Common myeloid progenitor, CD34-positive (primary cell): ENCODE measurements around the gene BPTF.
"Not testable (repeated sequence)": the region's sequence is repeated elsewhere in the genome, so short reads cannot be mapped to it uniquely, and the experiment has no call there.

Experiments
- CTCF ChIA-PET: fragments of 350-600 bp; sonication (Branson Sonifier 250); formaldehyde crosslinking; loops from one replicate; lab custom pipeline; 2021; ENCODE audit warnings: antibody characterized with exemption; lab: Charles Lee
- POLR2A ChIA-PET: fragments of 350-600 bp; sonication (Branson Sonifier 250); formaldehyde crosslinking; loops from one replicate; lab custom pipeline; 2021; ENCODE audit warnings: antibody characterized with exemption; lab: Charles Lee
- DNase-seq, 3 donors: peaks; one replicate each; pipeline versions ENCODE4 v3.0.0 to v3.0.0-alpha.2; 2013
- H3K27ac ChIP-seq, 2 experiments: 1 replicate in 1 of 2; 2 replicates in 1 of 2; pipeline ENCODE4 v1.7.0; 2013; ENCODE audit warnings: inconsistent platforms in 2 of 2, low read length in 2 of 2, mild to moderate bottlenecking in 2 of 2, low read depth in 1 of 2, moderate library complexity in 1 of 2; ENCODE audit not compliant: severe bottlenecking in 2 of 2, insufficient read depth in 1 of 2, poor library complexity in 1 of 2
- H3K27me3 ChIP-seq, 5 experiments: replicated peaks in 2 of 5; 1 replicate in 3 of 5; 2 replicates in 2 of 5; pipeline versions ENCODE4 v1.6.1 to v1.7.0; 2013; ENCODE audit warnings: low read length in 4 of 5, mild to moderate bottlenecking in 2 of 5, moderate library complexity in 2 of 5, inconsistent platforms in 1 of 5; ENCODE audit not compliant: insufficient read depth in 5 of 5, control insufficient read depth in 4 of 5
- H3K36me3 ChIP-seq, 4 experiments: 1 replicate in 2 of 4; 2 replicates in 2 of 4; pipeline versions ENCODE4 v1.6.1 to v1.7.0; 2013; ENCODE audit warnings: low read length in 3 of 4, control low read depth in 1 of 4, mild to moderate bottlenecking in 1 of 4; ENCODE audit not compliant: control insufficient read depth in 4 of 4, insufficient read depth in 4 of 4
- H3K4me1 ChIP-seq, 4 experiments: 1 replicate in 3 of 4; 2 replicates in 1 of 4; pipeline versions ENCODE4 v1.6.1 to v1.7.1; 2013; ENCODE audit warnings: low read length in 3 of 4, mild to moderate bottlenecking in 3 of 4, control low read depth in 1 of 4, inconsistent platforms in 1 of 4, moderate library complexity in 1 of 4; ENCODE audit not compliant: control insufficient read depth in 4 of 4, insufficient read depth in 4 of 4; ENCODE audit errors: control extremely low read depth in 1 of 4
- H3K4me3 ChIP-seq, 7 experiments: 1 replicate in 4 of 7; 2 replicates in 3 of 7; pipeline versions ENCODE4 v1.5.1 to v1.7.0; 2013; ENCODE audit warnings: mild to moderate bottlenecking in 7 of 7, low read length in 6 of 7, moderate library complexity in 6 of 7, inconsistent platforms in 2 of 7, low read depth in 2 of 7, control low read depth in 1 of 7; ENCODE audit not compliant: insufficient read depth in 4 of 7, control insufficient read depth in 1 of 7; ENCODE audit errors: extremely low read depth in 1 of 7
- H3K9me3 ChIP-seq, 5 experiments: 1 replicate in 4 of 5; 2 replicates in 1 of 5; pipeline versions ENCODE4 v1.6.1 to v1.7.1; 2013; ENCODE audit warnings: low read length in 4 of 5, mild to moderate bottlenecking in 2 of 5, inconsistent platforms in 1 of 5, low read depth in 1 of 5, moderate library complexity in 1 of 5; ENCODE audit not compliant: control insufficient read depth in 4 of 5, insufficient read depth in 2 of 5; ENCODE audit errors: control extremely low read depth in 1 of 5
- WGBS: methylation state at CpG from one replicate; pipeline ENCODE4 v1.1.5; 2013; ENCODE audit not compliant: insufficient coverage; 5-methylcytosine and 5-hydroxymethylcytosine counted together

BPTF gene

DNA sequence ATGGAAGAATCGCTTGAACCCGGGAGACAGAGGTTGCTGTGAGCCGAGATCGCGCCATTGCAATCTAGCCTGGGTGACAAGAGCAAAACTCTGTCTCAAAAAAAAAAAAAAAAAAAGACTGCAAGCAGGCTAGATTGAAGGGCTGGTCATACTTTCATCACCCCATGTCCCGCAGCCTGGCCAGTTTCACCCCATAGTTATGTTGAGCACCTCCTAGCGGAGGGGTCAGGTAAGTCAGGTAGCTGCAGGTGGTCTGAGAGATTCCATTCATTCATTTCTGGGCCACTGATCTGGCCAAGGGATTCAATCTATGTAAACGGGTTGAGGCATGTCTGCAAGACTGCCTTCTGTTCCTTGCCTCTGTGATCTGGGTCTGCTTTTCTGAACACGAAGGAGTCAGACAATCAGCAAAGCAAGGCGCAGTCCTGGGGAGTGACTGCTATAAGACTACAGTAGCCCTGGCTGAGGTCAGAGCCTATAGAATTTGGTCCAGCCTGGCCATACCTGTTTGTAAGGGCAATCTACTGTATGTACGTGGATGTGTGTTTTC is 23.6 kb upstream of the BPTF start:
- no peaks in the 10 kb centered on the region for H3K9me3 ChIP-seq
- no peaks in the 10 kb centered on the region for H3K36me3 ChIP-seq
- H3K4me3 ChIP-seq, result no peak overlapping the region
- H3K27me3 ChIP-seq, result no peaks in the 10 kb centered on the region
- ChIA-PET POLR2A (interaction anchor here (1.3 kb wide), 1 partner anchor 23 kb away, joined by 3 read pairs; the partner anchor contains the start of gene BPTF), CTCF (interaction anchor here (0.5 to 3.3 kb wide), 5 partner anchors 9 to 41 kb away, joined by 3 to 14 read pairs (median 5); no protein-coding TSS in a partner anchor)
- DNase-seq, result no peak
- 98% methylated on average over 6 of the region's 11 CpGs for WGBS
- H3K4me1 ChIP-seq, result peaks cover 0 to 16% (median 2%) of the 10 kb centered on the region in 4 experiments
- H3K27ac ChIP-seq, result no peak overlapping the region

DNA sequence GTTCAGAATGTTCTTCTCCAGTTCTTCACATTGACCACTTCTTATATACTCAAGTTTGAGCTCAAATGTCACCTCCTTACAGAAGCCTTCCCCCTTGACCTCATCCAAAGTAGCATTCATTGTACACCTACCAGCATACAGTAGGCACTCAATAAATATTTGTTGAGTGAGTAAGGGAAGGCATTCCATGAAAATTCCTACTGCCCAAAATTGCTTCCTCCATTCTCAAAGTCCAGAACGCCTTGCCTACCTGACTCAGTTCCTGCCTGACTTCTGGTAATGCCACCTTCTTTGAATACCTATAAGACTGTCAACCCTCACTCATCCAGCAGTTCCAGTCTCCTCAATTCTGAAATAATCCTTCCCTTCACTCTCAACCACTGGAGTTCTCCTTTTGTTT is 14.8 kb upstream of the BPTF start:
- H3K36me3 ChIP-seq, result no peaks in the 10 kb centered on the region

GRCh38 chr17:67812380-67812779 is 12.9 kb upstream of the BPTF start:
- H3K9me3 ChIP-seq, H3K27me3 ChIP-seq, H3K4me1 ChIP-seq, H3K4me3 ChIP-seq, H3K36me3 ChIP-seq, DNase-seq, H3K27ac ChIP-seq, POLR2A ChIA-PET: not testable (repeated sequence)
- CTCF ChIA-PET, result interaction anchor here (0.6 to 3.4 kb wide), 2 partner anchors 10 to 1389 kb away, joined by 4 to 14 read pairs; no protein-coding TSS in a partner anchor
- 81% methylated on average over 4 of the region's 6 CpGs for WGBS

More for the DNA sequence above, 14.8 kb upstream of the BPTF start:
- DNase-seq, result no peak
- POLR2A ChIA-PET, result no interaction called here
- no peak overlapping the region for H3K4me3 ChIP-seq
- H3K4me1 ChIP-seq, result no peaks in the 10 kb centered on the region
- WGBS, result 83% methylated on average over 1 of the region's 1 CpG
- CTCF ChIA-PET, result interaction anchor here (0.9 to 2.0 kb wide), 2 partner anchors 9 to 15 kb away, joined by 3 to 10 read pairs; no protein-coding TSS in a partner anchor
- no peaks in the 10 kb centered on the region for H3K9me3 ChIP-seq
- H3K27ac ChIP-seq, result no peak overlapping the region
- H3K27me3 ChIP-seq, result no peaks in the 10 kb centered on the region

- H3K27me3 ChIP-seq, result peaks cover 0 to 2% (median 0%) of the 10 kb centered on the region in 5 experiments
- no peak overlapping the region for H3K27ac ChIP-seq
- ChIA-PET CTCF (interaction anchor here (1.5 to 3.4 kb wide), 2 partner anchors 11 to 14 kb away, joined by 4 to 14 read pairs; no protein-coding TSS in a partner anchor), POLR2A (no interaction called here)
- no peaks in the 10 kb centered on the region for H3K9me3 ChIP-seq
- 98% methylated on average over 5 of the region's 5 CpGs for WGBS
- no peak overlapping the region for H3K4me3 ChIP-seq
- DNase-seq, result no peak
- H3K4me1 ChIP-seq, result no peaks in the 10 kb centered on the region
- H3K36me3 ChIP-seq, result no peaks in the 10 kb centered on the region
These were observed 11.5 kb upstream of the BPTF start for GRCh38 chr17:67813803-67814180.

DNA sequence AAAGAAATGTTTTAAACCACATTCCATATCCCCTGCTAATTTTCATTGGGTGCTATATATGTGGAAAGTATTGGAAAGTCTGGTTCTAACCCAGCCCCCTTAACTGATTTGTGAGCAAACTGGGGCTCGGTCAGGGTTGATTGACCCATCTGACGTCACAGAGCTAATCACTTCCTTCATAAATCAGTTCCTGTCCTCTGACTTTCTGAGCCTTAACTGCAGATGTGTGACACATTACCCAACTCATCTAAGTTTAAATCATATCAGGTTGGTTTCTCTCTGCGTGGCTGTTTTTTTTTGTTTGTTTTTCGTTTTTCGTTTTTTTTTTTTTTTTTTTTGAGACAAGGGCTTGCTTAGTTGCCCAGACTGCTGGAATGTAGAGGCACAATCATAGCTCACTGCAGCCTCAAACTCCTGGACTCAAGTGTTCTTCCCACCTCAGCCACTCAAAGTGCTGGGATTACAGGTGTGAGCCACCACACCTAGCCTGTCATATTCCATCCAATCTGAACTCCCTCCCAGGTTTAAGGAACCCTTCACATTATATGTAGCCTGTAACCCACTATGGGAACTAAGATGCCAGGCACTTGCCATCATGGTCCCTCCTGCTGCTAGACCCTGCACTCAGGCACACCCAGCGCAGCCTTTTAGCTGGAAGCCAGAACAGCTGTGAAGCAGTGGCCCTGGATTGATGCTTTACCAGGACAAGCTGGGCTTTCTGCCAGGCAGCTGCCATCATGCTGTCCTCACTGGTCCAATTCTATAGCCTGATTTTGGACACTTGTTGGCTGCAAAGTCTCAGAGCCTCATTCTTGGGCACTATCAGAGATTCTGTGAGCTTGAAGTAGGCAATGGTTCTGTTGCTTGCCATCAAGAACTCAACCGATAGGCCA is 6.9 kb upstream of the BPTF start:
- ChIA-PET POLR2A (no interaction called here), CTCF (interaction anchor here (1.5 kb wide), 1 partner anchor 19 kb away, joined by 4 read pairs; no protein-coding TSS in a partner anchor)
- Histone ChIP-seq H3K4me1 (no peaks in the 10 kb centered on the region), H3K36me3 (no peaks in the 10 kb centered on the region), H3K9me3 (no peaks in the 10 kb centered on the region), H3K27me3 (peaks cover 0 to 2% (median 0%) of the 10 kb centered on the region in 5 experiments), H3K27ac (no peak overlapping the region), H3K4me3 (no peak overlapping the region)
- WGBS, result 100% methylated on average over 2 of the region's 7 CpGs
- peak in 2 of 3 donors; percentile 34 to 54 for DNase-seq

GRCh38 chr17:67819722-67820121 is 5.6 kb upstream of the BPTF start:
- WGBS, result 100% methylated on average over 4 of the region's 5 CpGs
- CTCF ChIA-PET, result interaction anchor here (1.7 kb wide), 1 partner anchor 10 kb away, joined by 4 read pairs; no protein-coding TSS in a partner anchor
- POLR2A ChIA-PET, result no interaction called here

More at GRCh38 chr17:67819722-67820121, 5.6 kb upstream of the BPTF start:
- Histone ChIP-seq H3K9me3 (no peaks in the 10 kb centered on the region), H3K27ac (no peak overlapping the region), H3K36me3 (no peaks in the 10 kb centered on the region), H3K4me1 (peaks cover 0 to 4% (median 2%) of the 10 kb centered on the region in 4 experiments), H3K27me3 (peaks cover 0 to 2% (median 0%) of the 10 kb centered on the region in 5 experiments), H3K4me3 (no peak overlapping the region)
- DNase-seq, result no peak
